GM12878 (cell line): Measurements from ENCODE around the gene NFATC3. TPM values are rescaled to one million over a fixed set of nuclear protein-coding genes. Genes with fewer than 3 reads are reported as not detected.

Source experiments
- ATAC-seq: fragments of 200-7000 bp; cut with Tn5 transposase; 3 replicates; pipeline ENCODE4 v1.9.1; 2020; ENCODE audit warnings: mild to moderate bottlenecking, moderate library complexity
- BruUV-seq: library from RNA; stranded (reverse); fragments of 400-500 nt; replicated peaks from 2 replicates; lab custom pipeline; 2021; lab: Mats Ljungman, UMichigan
- CTCF ChIA-PET: fragments of 300-600 bp; sonication (Branson Sonifier 250); formaldehyde crosslinking; extraction: SDS; loops from one replicate; lab custom pipeline; 2021; ENCODE audit warnings: inconsistent platforms; lab: Yijun Ruan, JAX
- POLR2A ChIA-PET: fragments of 350-600 bp; formaldehyde crosslinking; extraction: SDS; loops from one replicate; lab custom pipeline; 2021; ENCODE audit warnings: inconsistent platforms; lab: Charles Lee
- RAD21 ChIA-PET: fragments of 300-600 bp; sonication (Branson Sonifier 250); formaldehyde crosslinking; loops from one replicate; lab custom pipeline; 2023; ENCODE audit warnings: antibody characterized with exemption; ENCODE audit not compliant: unreplicated experiment; lab: Charles Lee
- SMC1A ChIA-PET: fragments of 300-600 bp; sonication (Branson Sonifier 250); formaldehyde crosslinking; loops from one replicate; lab custom pipeline; 2023; ENCODE audit not compliant: unreplicated experiment, uncharacterized antibody; lab: Charles Lee
- DNase-seq: peaks from one replicate; pipeline ENCODE4 v3.0.0-alpha.2; 2011; ENCODE audit warnings: low read depth, low spot score
- FAIRE-seq: peaks from 3 replicates; lab custom pipeline; 2011; peaks lifted over from hg19 to GRCh38; lab: Jason Lieb, UNC
- H2AFZ ChIP-seq: 2 replicates; pipeline ENCODE4 v1.6.0; 2011; ENCODE audit warnings: low read depth, low read length, control low read depth; ENCODE audit not compliant: control insufficient read depth
- H3K27ac ChIP-seq: 2 replicates; pipeline ENCODE4 v1.5.1; 2011; ENCODE audit warnings: control low read depth; ENCODE audit not compliant: control insufficient read depth, insufficient read depth
- H3K27me3 ChIP-seq, 2 experiments: replicated peaks in 1 of 2; 2 replicates each; pipeline versions ENCODE4 v1.6.0 to v1.6.1; 2011; ENCODE audit warnings: low read length in 1 of 2; ENCODE audit not compliant: control insufficient read depth in 2 of 2, insufficient read depth in 2 of 2
- H3K36me3 ChIP-seq, 2 experiments: 2 replicates each; pipeline ENCODE4 v1.5.1; 2011; ENCODE audit warnings: low read length in 1 of 2; ENCODE audit not compliant: control insufficient read depth in 2 of 2, insufficient read depth in 2 of 2
- H3K4me1 ChIP-seq: 2 replicates; pipeline ENCODE4 v1.6.1; 2011; ENCODE audit warnings: mild to moderate bottlenecking, low read length, moderate library complexity, mixed read lengths; ENCODE audit not compliant: control insufficient read depth, insufficient read depth
- H3K4me2 ChIP-seq: 2 replicates; pipeline ENCODE4 v1.6.0; 2011; ENCODE audit warnings: control low read depth; ENCODE audit not compliant: control insufficient read depth, insufficient read depth
- H3K4me3 ChIP-seq: fragments of 200-600 bp; sonication (generic); 2 replicates; pipeline ENCODE4 v1.5.1; 2016
- H3K79me2 ChIP-seq: 2 replicates; pipeline ENCODE4 v1.6.0; 2011; ENCODE audit warnings: low read length; ENCODE audit not compliant: control insufficient read depth, insufficient read depth
- H3K9ac ChIP-seq: 2 replicates; pipeline ENCODE4 v1.8.0; 2011; ENCODE audit warnings: low read length, control low read depth, mixed read lengths; ENCODE audit not compliant: control insufficient read depth, insufficient read depth
- H3K9me3 ChIP-seq: replicated peaks from 3 replicates; pipeline ENCODE4 v1.5.1; 2011; ENCODE audit warnings: mild to moderate bottlenecking, low read length; ENCODE audit not compliant: control insufficient read depth, insufficient read depth
- H4K20me1 ChIP-seq: 2 replicates; pipeline ENCODE4 v1.6.0; 2011; ENCODE audit not compliant: control insufficient read depth, insufficient read depth
- GABPA ChIP-seq: IDR thresholded peaks from 2 replicates; pipeline ENCODE4 v1.6.1; 2014; ENCODE audit warnings: antibody characterized with exemption, low read depth, mild to moderate bottlenecking, inconsistent platforms
- MEF2A ChIP-seq: IDR thresholded peaks from 2 replicates; pipeline ENCODE4 v1.6.1; 2011; ENCODE audit warnings: low read depth, mild to moderate bottlenecking, low read length, moderate library complexity; ENCODE audit not compliant: insufficient read depth
- MEF2B ChIP-seq: fragments of 450-650 bp; IDR thresholded peaks from 2 replicates; pipeline ENCODE4 v1.6.1; 2018; ENCODE audit warnings: mild to moderate bottlenecking, moderate library complexity; ENCODE audit not compliant: partially characterized antibody, poor library complexity, severe bottlenecking
- MTA3 ChIP-seq: IDR thresholded peaks from 2 replicates; pipeline ENCODE4 v1.6.1; 2012; ENCODE audit warnings: low read length, inconsistent platforms, borderline replicate concordance
- NR2C2 ChIP-seq: IDR thresholded peaks from 2 replicates; pipeline ENCODE4 v1.6.1; 2011; ENCODE audit warnings: borderline replicate concordance, low read depth; ENCODE audit not compliant: control insufficient read depth, insufficient read length
- POLR2AphosphoS2 ChIP-seq: IDR thresholded peaks from 2 replicates; pipeline ENCODE4 v1.6.1; 2011; ENCODE audit warnings: low read depth, mild to moderate bottlenecking, low read length, improper control_type of control experiment, moderate library complexity
- RBBP5 ChIP-seq: fragments of 200-600 bp; sonication (generic); conservative IDR thresholded peaks from 2 replicates; pipeline ENCODE4 v1.6.1; 2016
- SMARCA5 ChIP-seq: fragments of 450-650 bp; IDR thresholded peaks from 2 replicates; pipeline ENCODE4 v1.6.1; 2017; ENCODE audit warnings: mild to moderate bottlenecking
- SUPT20H ChIP-seq: IDR thresholded peaks from 2 replicates; pipeline ENCODE4 v1.6.1; 2011; ENCODE audit warnings: low read depth, mild to moderate bottlenecking, low read length, moderate library complexity, borderline replicate concordance; ENCODE audit not compliant: control insufficient read depth
- TAF1 ChIP-seq: IDR thresholded peaks from 2 replicates; pipeline ENCODE4 v1.6.1; 2011; ENCODE audit warnings: mild to moderate bottlenecking, low read depth, low read length, borderline replicate concordance
- ZNF24 ChIP-seq: fragments of 450-650 bp; IDR thresholded peaks from 2 replicates; pipeline ENCODE4 v1.6.1; 2017; ENCODE audit warnings: antibody characterized with exemption, mild to moderate bottlenecking
- WGBS: methylation state at CpG from one replicate; pipeline ENCODE4 v1.1.6; 2016; ENCODE audit warnings: low lambda C conversion rate; ENCODE audit not compliant: insufficient replicate concordance, insufficient coverage; ENCODE audit errors: missing lambda C conversion rate; 5-methylcytosine and 5-hydroxymethylcytosine counted together
- in situ Hi-C: fragments of 300-500 bp; cut with MboI; formaldehyde crosslinking; loops from 9 replicates; pipeline ENCODE4 v1.14.3; 2018; ENCODE audit warnings: mixed read lengths
- intact Hi-C: fragments of 100-400 bp; cut with micrococcal nuclease; formaldehyde crosslinking; loops from one replicate; pipeline ENCODE4 v1.14.2; 2022; ENCODE audit not compliant: unreplicated experiment
- polyA plus RNA-seq, 11 experiments: library from polyadenylated mRNA; depleted of rRNA in 4 of 11; unstranded in 6 of 11; stranded (reverse) in 5 of 11; fragments of >200 nt; fragmentation: Nextera tagmentation in 4 of 11; fragmentation: Illumina TruSeq in 1 of 11; extraction: Ambion mirVana in 4 of 11; extraction: Trizol in 1 of 11; gene quantifications; 1 replicate in 1 of 11; 2 replicates in 10 of 11; pipeline versions ENCODE4 v1.2.1 to v1.2.3, GENCODE V29; 2011 to 2016; ENCODE audit warnings: inconsistent platforms in 2 of 11, missing spikeins in 2 of 11, low read depth in 1 of 11
- total RNA-seq, 4 experiments: library from RNA; depleted of rRNA in 3 of 4; stranded (reverse); fragments of >200 nt in 3 of 4; fragmentation: Illumina TruSeq in 1 of 4; extraction: Trizol in 1 of 4; gene quantifications; 2 replicates each; pipeline versions ENCODE4 v1.2.1 to v1.2.3, GENCODE V29; 2013 to 2021
- TF ChIP-seq, protein P1 (sequence below): IDR thresholded peaks from 2 replicates; pipeline ENCODE4 v1.6.1; 2011; ENCODE audit warnings: mild to moderate bottlenecking, low read depth, low read length, moderate library complexity; ENCODE audit not compliant: insufficient replicate concordance
- TF ChIP-seq, protein P2 (sequence below): fragments of 450-650 bp; IDR thresholded peaks from 2 replicates; pipeline ENCODE4 v1.6.1; 2017; ENCODE audit warnings: low read depth, mild to moderate bottlenecking, moderate library complexity
- TF ChIP-seq, protein P3 (sequence below): fragments of 450-650 bp; formaldehyde crosslinking; IDR thresholded peaks from 2 replicates; pipeline ENCODE4 v1.4.0; 2022; ENCODE audit warnings: mild to moderate bottlenecking, moderate library complexity

NFATC3 gene
- total and polyA plus RNA-seq, 10 of the 15 experiments (the other 5 are each of a cell fraction or from before 2014, with no cell fraction given), result 4.2 to 37.6 (median 24.9) TPM

DNA sequence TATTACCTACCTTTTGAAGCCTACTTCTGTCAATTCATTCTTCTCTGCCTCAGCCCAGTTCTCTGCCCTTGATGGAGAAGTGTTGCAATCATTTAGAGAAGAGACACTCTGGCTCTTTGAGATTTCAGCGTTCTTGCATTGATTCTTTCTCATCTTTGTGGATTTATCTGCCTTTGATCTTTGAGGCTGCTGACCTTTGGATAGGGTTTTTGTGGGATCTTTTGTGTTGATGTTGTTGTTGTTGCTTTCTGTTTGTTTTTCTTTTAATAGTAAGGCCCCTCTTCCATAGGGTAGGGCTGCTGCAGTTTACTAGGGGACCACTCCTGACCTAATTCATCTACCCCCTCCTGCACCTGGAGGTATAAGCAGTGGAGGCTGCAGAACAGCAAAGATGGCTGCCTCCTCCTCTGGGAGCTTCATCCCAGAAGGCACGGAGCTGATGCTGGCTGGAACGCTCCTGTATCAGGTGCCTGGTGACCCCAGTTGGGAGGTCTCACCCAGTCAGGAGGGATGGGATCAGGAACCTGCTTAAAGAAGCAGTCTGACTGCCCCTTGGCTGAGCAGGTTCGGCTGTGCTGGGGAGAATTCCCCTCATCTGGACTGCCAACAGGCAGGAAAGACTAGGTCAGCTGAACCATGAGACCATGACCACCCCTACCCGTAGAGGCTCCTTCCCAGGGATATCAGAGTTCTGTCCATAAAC, 28.0 kb downstream of the NFATC3 start:
- SMC1A ChIA-PET, result interaction anchor here (0.5 kb wide), 1 partner anchor 417 kb away, joined by 3 read pairs; no protein-coding TSS in a partner anchor
- TF ChIP-seq SMARCA5, result no peak
- no peak for TF ChIP-seq RBBP5
- TF ChIP-seq, protein P1, sequence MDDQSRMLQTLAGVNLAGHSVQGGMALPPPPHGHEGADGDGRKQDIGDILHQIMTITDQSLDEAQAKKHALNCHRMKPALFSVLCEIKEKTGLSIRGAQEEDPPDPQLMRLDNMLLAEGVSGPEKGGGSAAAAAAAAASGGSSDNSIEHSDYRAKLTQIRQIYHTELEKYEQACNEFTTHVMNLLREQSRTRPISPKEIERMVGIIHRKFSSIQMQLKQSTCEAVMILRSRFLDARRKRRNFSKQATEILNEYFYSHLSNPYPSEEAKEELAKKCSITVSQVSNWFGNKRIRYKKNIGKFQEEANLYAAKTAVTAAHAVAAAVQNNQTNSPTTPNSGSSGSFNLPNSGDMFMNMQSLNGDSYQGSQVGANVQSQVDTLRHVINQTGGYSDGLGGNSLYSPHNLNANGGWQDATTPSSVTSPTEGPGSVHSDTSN, result no peak
- no peak for TF ChIP-seq SUPT20H
- TF ChIP-seq MEF2A, result no peak
- TF ChIP-seq ZNF24, result no peak
- no peak for TF ChIP-seq GABPA
- TF ChIP-seq NR2C2, result no peak
- no peak for TF ChIP-seq MEF2B
- no peak for TF ChIP-seq MTA3
- no peak for TF ChIP-seq TAF1
- no peak for TF ChIP-seq POLR2AphosphoS2
- TF ChIP-seq, protein P2, sequence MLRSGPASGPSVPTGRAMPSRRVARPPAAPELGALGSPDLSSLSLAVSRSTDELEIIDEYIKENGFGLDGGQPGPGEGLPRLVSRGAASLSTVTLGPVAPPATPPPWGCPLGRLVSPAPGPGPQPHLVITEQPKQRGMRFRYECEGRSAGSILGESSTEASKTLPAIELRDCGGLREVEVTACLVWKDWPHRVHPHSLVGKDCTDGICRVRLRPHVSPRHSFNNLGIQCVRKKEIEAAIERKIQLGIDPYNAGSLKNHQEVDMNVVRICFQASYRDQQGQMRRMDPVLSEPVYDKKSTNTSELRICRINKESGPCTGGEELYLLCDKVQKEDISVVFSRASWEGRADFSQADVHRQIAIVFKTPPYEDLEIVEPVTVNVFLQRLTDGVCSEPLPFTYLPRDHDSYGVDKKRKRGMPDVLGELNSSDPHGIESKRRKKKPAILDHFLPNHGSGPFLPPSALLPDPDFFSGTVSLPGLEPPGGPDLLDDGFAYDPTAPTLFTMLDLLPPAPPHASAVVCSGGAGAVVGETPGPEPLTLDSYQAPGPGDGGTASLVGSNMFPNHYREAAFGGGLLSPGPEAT, result no peak
- TF ChIP-seq, protein P3, sequence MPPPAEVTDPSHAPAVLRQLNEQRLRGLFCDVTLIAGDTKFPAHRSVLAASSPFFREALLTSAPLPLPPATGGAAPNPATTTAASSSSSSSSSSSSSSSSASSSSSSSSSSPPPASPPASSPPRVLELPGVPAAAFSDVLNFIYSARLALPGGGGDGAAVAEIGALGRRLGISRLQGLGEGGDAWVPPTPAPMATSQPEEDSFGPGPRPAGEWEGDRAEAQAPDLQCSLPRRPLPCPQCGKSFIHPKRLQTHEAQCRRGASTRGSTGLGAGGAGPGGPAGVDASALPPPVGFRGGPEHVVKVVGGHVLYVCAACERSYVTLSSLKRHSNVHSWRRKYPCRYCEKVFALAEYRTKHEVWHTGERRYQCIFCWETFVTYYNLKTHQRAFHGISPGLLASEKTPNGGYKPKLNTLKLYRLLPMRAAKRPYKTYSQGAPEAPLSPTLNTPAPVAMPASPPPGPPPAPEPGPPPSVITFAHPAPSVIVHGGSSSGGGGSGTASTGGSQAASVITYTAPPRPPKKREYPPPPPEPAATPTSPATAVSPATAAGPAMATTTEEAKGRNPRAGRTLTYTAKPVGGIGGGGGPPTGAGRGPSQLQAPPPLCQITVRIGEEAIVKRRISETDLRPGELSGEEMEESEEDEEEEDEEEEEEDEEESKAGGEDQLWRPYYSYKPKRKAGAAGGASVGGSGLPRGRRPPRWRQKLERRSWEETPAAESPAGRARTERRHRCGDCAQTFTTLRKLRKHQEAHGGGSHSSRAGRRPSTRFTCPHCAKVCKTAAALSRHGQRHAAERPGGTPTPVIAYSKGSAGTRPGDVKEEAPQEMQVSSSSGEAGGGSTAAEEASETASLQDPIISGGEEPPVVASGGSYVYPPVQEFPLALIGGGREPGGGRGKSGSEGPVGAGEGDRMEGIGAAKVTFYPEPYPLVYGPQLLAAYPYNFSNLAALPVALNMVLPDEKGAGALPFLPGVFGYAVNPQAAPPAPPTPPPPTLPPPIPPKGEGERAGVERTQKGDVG (CRISPR knock-in tag), result no peak
- Histone ChIP-seq H3K9me3 (peaks cover 6% of the 10 kb centered on the region; the same call in 2 of the 3 replicates), H3K27ac (no peak overlapping the region), H2AFZ (no peak overlapping the region), H4K20me1 (no peaks in the 10 kb centered on the region), H3K36me3 (no peaks in the 10 kb centered on the region; a peak in 1 of 4 replicates), H3K27me3 (no peaks in the 10 kb centered on the region), H3K4me3 (no peak overlapping the region), H3K4me2 (no peak overlapping the region), H3K4me1 (peaks cover 2% of the 10 kb centered on the region; the same call in 1 of the 2 replicates), H3K9ac (no peak overlapping the region), H3K79me2 (peaks cover 44% of the 10 kb centered on the region)
- POLR2A ChIA-PET, result no interaction called here
- no peak for DNase-seq
- intact Hi-C loops, result no loop called here
- FAIRE-seq, result no peak
- 82% methylated on average over 5 of the region's 5 CpGs for WGBS
- no TSS peak for BruUV-seq
- in situ Hi-C loops, result no loop called here
- RAD21 ChIA-PET, result no interaction called here
- no peak for ATAC-seq
- CTCF ChIA-PET, result interaction anchor here (0.8 to 2.3 kb wide), 2 partner anchors 19 to 27 kb away, joined by 3 to 7 read pairs; no protein-coding TSS in a partner anchor
